ENCODE results near the gene PHACTR1. TPM values are rescaled to one million over a fixed set of nuclear protein-coding genes. Genes with fewer than 3 reads are reported as not detected.

The PHACTR1 gene
- total RNA-seq, 2 donors from 2014 or later = 2.8 to 6.3 TPM

DNA sequence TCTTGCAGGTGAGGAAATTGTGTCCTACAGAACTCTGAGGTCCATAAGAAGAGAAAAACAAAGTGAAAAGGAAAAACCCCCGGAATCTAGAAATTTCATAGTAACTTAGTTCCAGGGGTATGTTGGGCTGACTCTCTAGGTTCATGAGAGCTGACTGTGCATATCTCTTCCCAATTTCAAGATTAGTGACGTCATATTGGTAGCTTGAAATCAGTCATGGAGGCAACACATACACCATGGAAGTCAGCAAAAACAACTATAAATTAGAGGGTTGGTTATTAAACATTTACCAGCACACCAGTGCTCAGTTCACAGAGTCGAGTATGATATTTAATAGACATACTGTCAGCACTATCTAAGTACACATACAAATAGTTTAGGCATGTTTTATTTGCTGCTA lies 49.8 kb downstream of the PHACTR1 start:
- H3K27ac ChIP-seq (ENCODE audit: low read depth, low read length) = no peak overlapping the region
- WGBS, 2 experiments (ENCODE audit: insufficient coverage in 1 of 2, insufficient read length in 1 of 2) = 73 to 89% methylated on average over 2 of the region's 3 CpGs
- no peaks in the 10 kb centered on the region for H3K27me3 ChIP-seq (ENCODE audit: control insufficient read depth, insufficient read depth, low read length, poor library complexity, severe bottlenecking)
- H3K4me1 ChIP-seq (ENCODE audit: control insufficient read depth, insufficient read depth, low read length) = no peaks in the 10 kb centered on the region
- Mint-ChIP-seq H3K36me3 (ENCODE audit: low read depth) (no peaks in the 10 kb centered on the region), H3K4me1 (no peaks in the 10 kb centered on the region), H3K4me3 (no peak overlapping the region), H3K27me3 (ENCODE audit: insufficient read depth) (no peaks in the 10 kb centered on the region), H3K27ac (no peak overlapping the region), H3K9me3 (no peaks in the 10 kb centered on the region)
- TF ChIP-seq, protein P1, sequence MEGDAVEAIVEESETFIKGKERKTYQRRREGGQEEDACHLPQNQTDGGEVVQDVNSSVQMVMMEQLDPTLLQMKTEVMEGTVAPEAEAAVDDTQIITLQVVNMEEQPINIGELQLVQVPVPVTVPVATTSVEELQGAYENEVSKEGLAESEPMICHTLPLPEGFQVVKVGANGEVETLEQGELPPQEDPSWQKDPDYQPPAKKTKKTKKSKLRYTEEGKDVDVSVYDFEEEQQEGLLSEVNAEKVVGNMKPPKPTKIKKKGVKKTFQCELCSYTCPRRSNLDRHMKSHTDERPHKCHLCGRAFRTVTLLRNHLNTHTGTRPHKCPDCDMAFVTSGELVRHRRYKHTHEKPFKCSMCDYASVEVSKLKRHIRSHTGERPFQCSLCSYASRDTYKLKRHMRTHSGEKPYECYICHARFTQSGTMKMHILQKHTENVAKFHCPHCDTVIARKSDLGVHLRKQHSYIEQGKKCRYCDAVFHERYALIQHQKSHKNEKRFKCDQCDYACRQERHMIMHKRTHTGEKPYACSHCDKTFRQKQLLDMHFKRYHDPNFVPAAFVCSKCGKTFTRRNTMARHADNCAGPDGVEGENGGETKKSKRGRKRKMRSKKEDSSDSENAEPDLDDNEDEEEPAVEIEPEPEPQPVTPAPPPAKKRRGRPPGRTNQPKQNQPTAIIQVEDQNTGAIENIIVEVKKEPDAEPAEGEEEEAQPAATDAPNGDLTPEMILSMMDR (conservative IDR thresholded peaks at IDR 0.05) = no peak
- H3K36me3 ChIP-seq (ENCODE audit: control insufficient read depth, insufficient read depth, low read length) = no peaks in the 10 kb centered on the region
- H3K9me3 ChIP-seq (ENCODE audit: control insufficient read depth, low read length) = no peaks in the 10 kb centered on the region
- no peak overlapping the region for H3K4me3 ChIP-seq (ENCODE audit: low read length)
- H3K9ac ChIP-seq (ENCODE audit: extremely low read depth, low read length, poor library complexity, severe bottlenecking) = no peak overlapping the region
- DNase-seq = no peak

DNA sequence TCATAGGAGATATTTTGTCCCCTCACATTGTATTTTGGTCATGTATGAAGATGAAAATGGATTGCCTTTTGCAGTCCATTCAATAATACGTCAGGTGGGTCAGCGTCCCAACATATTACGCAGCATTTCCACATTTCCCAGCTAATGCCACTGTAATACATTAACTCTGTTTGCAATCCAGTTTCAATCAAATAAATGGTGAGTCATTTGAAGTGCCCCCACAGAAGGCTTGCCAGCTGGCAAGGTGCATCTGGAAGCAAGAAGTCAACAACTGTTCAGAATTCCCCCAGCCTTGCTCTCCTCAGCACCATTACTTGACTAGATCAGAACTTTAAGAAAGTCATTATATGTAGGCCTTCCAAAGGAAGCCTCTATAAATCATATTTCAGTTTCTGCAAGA lies 50.4 kb downstream of the PHACTR1 start:
- H3K36me3 Mint-ChIP-seq (ENCODE audit: low read depth) = no peaks in the 10 kb centered on the region
- 96 to 98% methylated on average over 3 of the region's 3 CpGs for WGBS, 2 experiments (ENCODE audit: insufficient coverage in 1 of 2, insufficient read length in 1 of 2)
- Histone ChIP-seq H3K9me3 (ENCODE audit: control insufficient read depth, low read length) (no peaks in the 10 kb centered on the region), H3K27me3 (ENCODE audit: control insufficient read depth, insufficient read depth, low read length, poor library complexity, severe bottlenecking) (no peaks in the 10 kb centered on the region), H3K4me1 (ENCODE audit: control insufficient read depth, insufficient read depth, low read length) (no peaks in the 10 kb centered on the region), H3K27ac (ENCODE audit: low read depth, low read length) (no peak overlapping the region), H3K9ac (ENCODE audit: extremely low read depth, low read length, poor library complexity, severe bottlenecking) (no peak overlapping the region), H3K4me3 (ENCODE audit: low read length) (no peak overlapping the region), H3K36me3 (ENCODE audit: control insufficient read depth, insufficient read depth, low read length) (no peaks in the 10 kb centered on the region)
- no peak overlapping the region for H3K27ac Mint-ChIP-seq
- TF ChIP-seq, protein P1 (conservative IDR thresholded peaks at IDR 0.05) = no peak
- no peak overlapping the region for H3K4me3 Mint-ChIP-seq
- DNase-seq = no peak
- no peaks in the 10 kb centered on the region for H3K27me3 Mint-ChIP-seq (ENCODE audit: insufficient read depth)
- no peaks in the 10 kb centered on the region for H3K4me1 Mint-ChIP-seq
- H3K9me3 Mint-ChIP-seq = no peaks in the 10 kb centered on the region

DNA sequence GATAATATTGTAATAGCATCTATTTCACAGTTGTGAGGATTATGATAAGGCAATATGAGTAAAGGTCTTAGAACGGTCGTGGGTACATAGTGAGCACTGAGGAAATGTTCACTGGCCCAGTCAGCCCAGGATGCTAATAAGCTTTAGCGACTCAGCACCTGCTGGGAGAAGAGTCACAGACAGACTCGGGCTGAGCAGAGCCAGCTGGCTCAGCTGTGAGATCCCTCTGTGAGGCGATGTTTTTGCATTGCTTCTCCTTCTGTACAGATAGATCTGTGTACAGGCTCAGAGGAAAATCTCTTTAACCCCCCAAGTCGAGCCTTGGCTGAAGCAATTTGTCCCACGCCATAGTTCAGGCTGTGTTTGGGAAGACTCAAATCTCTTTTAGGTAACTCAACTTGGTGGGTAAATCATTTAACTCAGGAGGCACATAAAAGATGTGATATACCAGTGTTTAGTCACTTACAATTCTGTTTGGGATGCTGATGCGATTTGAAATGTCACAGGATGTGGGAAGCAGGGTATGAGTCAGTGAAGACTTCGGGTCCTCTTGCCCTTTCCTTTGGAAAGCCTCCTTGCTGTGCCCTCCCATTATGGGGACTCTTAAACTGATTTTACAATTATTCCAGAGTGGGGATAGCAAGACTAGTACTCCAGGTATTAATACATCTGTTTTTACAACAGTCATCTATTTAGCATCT lies 53.1 kb downstream of the PHACTR1 start:
- H3K36me3 ChIP-seq (ENCODE audit: control insufficient read depth, insufficient read depth, low read length) = no peaks in the 10 kb centered on the region
- no peaks in the 10 kb centered on the region for H3K27me3 ChIP-seq (ENCODE audit: control insufficient read depth, insufficient read depth, low read length, poor library complexity, severe bottlenecking)
- 71 to 75% methylated on average over 8 to 9 of the region's 9 CpGs for WGBS, 2 experiments (ENCODE audit: insufficient coverage in 1 of 2, insufficient read length in 1 of 2)
- Mint-ChIP-seq H3K27ac (no peak overlapping the region), H3K9me3 (no peaks in the 10 kb centered on the region), H3K4me3 (no peak overlapping the region), H3K36me3 (ENCODE audit: low read depth) (no peaks in the 10 kb centered on the region), H3K4me1 (no peaks in the 10 kb centered on the region), H3K27me3 (ENCODE audit: insufficient read depth) (no peaks in the 10 kb centered on the region)
- no peak overlapping the region for H3K27ac ChIP-seq (ENCODE audit: low read depth, low read length)
- DNase-seq = no peak
- H3K4me1 ChIP-seq (ENCODE audit: control insufficient read depth, insufficient read depth, low read length) = no peaks in the 10 kb centered on the region
- no peaks in the 10 kb centered on the region for H3K9me3 ChIP-seq (ENCODE audit: control insufficient read depth, low read length)
- TF ChIP-seq, protein P1 (conservative IDR thresholded peaks at IDR 0.05) = no peak
- H3K9ac ChIP-seq (ENCODE audit: extremely low read depth, low read length, poor library complexity, severe bottlenecking) = no peak overlapping the region
- H3K4me3 ChIP-seq (ENCODE audit: low read length) = no peak overlapping the region
